Heart right ventricle (tissue), 16 donors: ENCODE results near the gene LOX. TPM values are rescaled to one million over a fixed set of nuclear protein-coding genes. Genes with fewer than 3 reads are reported as not detected.

Experiments
- ATAC-seq, 8 donors: fragments of 200-7000 bp; cut with Tn5 transposase; one replicate each; pipeline ENCODE4 v1.9.1; 2020; ENCODE audit warnings: mild to moderate bottlenecking in 8 of 8, moderate library complexity in 8 of 8, moderate number of reproducible peaks in 1 of 8
- DNase-seq, 2 donors: peaks; one replicate each; pipeline ENCODE4 v3.0.0-alpha.2; 2020
- H3K27ac ChIP-seq, 10 donors: fragments of 200-600 bp; sonication (generic) in 2 of 10; one replicate each; pipeline versions ENCODE4 v1.5.0 to v1.8.0; 2020 to 2022; ENCODE audit warnings: mild to moderate bottlenecking in 3 of 10
- H3K27me3 ChIP-seq, 7 donors: fragments of 200-600 bp; one replicate each; pipeline ENCODE4 v1.8.0; 2021 to 2022; ENCODE audit warnings: mild to moderate bottlenecking in 2 of 7
- H3K36me3 ChIP-seq, 9 donors: fragments of 200-600 bp; sonication (generic) in 1 of 9; one replicate each; pipeline versions ENCODE4 v1.5.0 to v1.8.0; 2020 to 2022; ENCODE audit warnings: mild to moderate bottlenecking in 2 of 9
- H3K4me1 ChIP-seq, 9 donors: fragments of 200-600 bp; sonication (generic) in 1 of 9; one replicate each; pipeline versions ENCODE4 v1.5.0 to v1.8.0; 2020 to 2022; ENCODE audit warnings: mild to moderate bottlenecking in 4 of 9
- H3K4me3 ChIP-seq, 10 donors: fragments of 200-600 bp; sonication (generic) in 2 of 10; one replicate each; pipeline versions ENCODE4 v1.5.0 to v1.8.0; 2020 to 2022; ENCODE audit warnings: mild to moderate bottlenecking in 7 of 10, moderate library complexity in 2 of 10
- H3K9me3 ChIP-seq, 11 donors: fragments of 200-600 bp in 10 of 11; sonication (generic) in 2 of 11; one replicate each; pipeline versions ENCODE4 v1.5.0 to v1.8.0; 2013 to 2022; ENCODE audit warnings: mild to moderate bottlenecking in 2 of 11, control low read depth in 1 of 11, moderate library complexity in 1 of 11
- CTCF ChIP-seq, 9 donors: fragments of 200-600 bp; sonication (generic) in 2 of 9; IDR thresholded peaks; one replicate each; pipeline versions ENCODE4 v1.5.0 to v1.8.0; 2021 to 2022; ENCODE audit warnings: antibody characterized with exemption in 9 of 9, mild to moderate bottlenecking in 5 of 9, moderate library complexity in 1 of 9
- WGBS, 2 donors: extraction: QIAGEN DNeasy Blood & Tissue Kit; methylation state at CpG; one replicate each; pipeline ENCODE4 v1.1.7; 2013; ENCODE audit warnings: inconsistent platforms in 1 of 2; 5-methylcytosine and 5-hydroxymethylcytosine counted together
- intact Hi-C, 10 donors: fragments of 100-400 bp; cut with DNase I; formaldehyde crosslinking; loops; one replicate each; pipeline versions ENCODE4 v1.11.1 to v1.14.2; 2022
- polyA plus RNA-seq, 2 donors: library from polyadenylated mRNA; stranded (reverse); fragments of 200-250 nt; gene quantifications; one replicate each; pipeline ENCODE4 v1.2.3, GENCODE V29; 2013
- total RNA-seq, 10 donors: library from RNA; stranded (reverse); fragmentation: NEBNext Ultra II Directional in 3 of 10; extraction: Animal tissue kit (Norgen Biotek cat#: 25700) in 3 of 10; gene quantifications; one replicate each; pipeline versions ENCODE4 v1.2.1 to v1.2.4, GENCODE V29; 2021 to 2023
- donor health status: Arrhythmogenic right ventricular cardiomyopathy.
- donor health status: ischemic (EF 13 %, LVEDD 7.1; RV severe dilation, severe dysfunction).
- donor health status: healthy with polysubstance abuse.
- donor health status: DM: no; HTN: yes; CAD: no.
- donor health status: DM: no; HTN: no; CAD: no.
- donor health status: ischemic (EF 25% LVEDD 6.9; RV normal size, moderate dysfunction).
- donor health status: ischemic (EF 25% LVEDD 5.7; RV mildly dilated, moderate dysfunction).
- donor health status: healthy.
- donor health status: DM: yes; HTN: yes; CAD: no.
- donor health status: Ischemic cardiomyopathy.
- donor health status: ischemic (EF 35%, LVEDD 5.7; RV mildly dilated, moderate dysfunction).
- donor health status: nonischemic (EF 11% LVEDD 7.7; RV severe dilation, severe dysfunction).
- donor health status: DM: yes; HTN: yes; CAD: no.
- donor health status: PGD.
- donor health status: ischemic (EF 29% LVEDD 5.4; RV normal size, mild dysfunction).
- donor health status: nonischemic (EF 23%, LVEDD 6.1; RV moderate dilation, normal function).

The LOX gene
- total and polyA plus RNA-seq, 12 donors: 1.5 to 34.7 (median 3.2) TPM

- intact Hi-C loops: loop anchor here in 1 of 10 donors (10.0 kb wide), 1 partner anchor 117 kb away; the partner anchor contains the start of gene SRFBP1
- ATAC-seq (no peak), DNase-seq (no peak)
- Histone ChIP-seq H3K9me3 (no peaks in the 10 kb centered on the region), H3K4me1 (peaks cover 0 to 25% (median 16%) of the 10 kb centered on the region in 9 donors), H3K27ac (no peak overlapping the region), H3K36me3 (no peaks in the 10 kb centered on the region), H3K4me3 (no peak overlapping the region), H3K27me3 (peaks cover 0 to 33% (median 11%) of the 10 kb centered on the region in 7 donors)
- 69 to 81% methylated on average over 2 of the region's 2 CpGs for WGBS, 2 donors
- no peak for TF ChIP-seq CTCF (IDR thresholded peaks at IDR 0.05)
Observed at GRCh38 chr5:122081541-122081940, 3.5 kb upstream of the LOX start.

GRCh38 chr5:122077366-122078115 lies 518 bp downstream of the LOX start:
- Histone ChIP-seq H3K27ac (peak overlapping the region in 7 of 10 donors; percentile 6 to 73 (median 48)), H3K36me3 (peaks cover 0 to 7% (median 0%) of the 10 kb centered on the region in 9 donors), H3K27me3 (peaks cover 0 to 37% (median 11%) of the 10 kb centered on the region in 7 donors), H3K9me3 (no peaks in the 10 kb centered on the region), H3K4me3 (peak overlapping the region; percentile 26 to 66 (median 60)), H3K4me1 (peaks cover 0 to 35% (median 20%) of the 10 kb centered on the region in 9 donors)
- DNase-seq (peak in 1 of 2 donors; percentile 18), ATAC-seq (peak; percentile 31 to 74 (median 53))
- WGBS, 2 donors: 0 to 1% methylated on average over 70 to 78 of the region's 78 CpGs
- intact Hi-C loops: loop anchor here in 4 of 10 donors (10.0 kb wide), 2 partner anchors 103 to 113 kb away; partner anchors contain the start of gene SRFBP1 (in 3 of the 4)
- no peak for TF ChIP-seq CTCF (IDR thresholded peaks at IDR 0.05)

GRCh38 chr5:122076669-122077365 lies 1.2 kb downstream of the LOX start:
- intact Hi-C loops: loop anchor here in 4 of 10 donors (10.0 kb wide), 2 partner anchors 102 to 112 kb away; partner anchors contain the start of gene SRFBP1 (in 3 of the 4)
- WGBS, 2 donors: 1 to 2% methylated on average over 42 to 43 of the region's 43 CpGs

More at GRCh38 chr5:122076669-122077365, 1.2 kb downstream of the LOX start:
- Histone ChIP-seq H3K27me3 (peaks cover 0 to 37% (median 11%) of the 10 kb centered on the region in 7 donors), H3K36me3 (peaks cover 0 to 7% (median 0%) of the 10 kb centered on the region in 9 donors), H3K4me1 (peaks cover 0 to 35% (median 20%) of the 10 kb centered on the region in 9 donors), H3K9me3 (no peaks in the 10 kb centered on the region), H3K27ac (peak overlapping the region in 5 of 10 donors; percentile 45 to 73 (median 48)), H3K4me3 (peak overlapping the region; percentile 26 to 66 (median 60))
- TF ChIP-seq CTCF (IDR thresholded peaks at IDR 0.05): peak; percentile 12 to 78 (median 70)
- ATAC-seq: peak; percentile 64 to 83 (median 78)
- peak; percentile 70 to 71 for DNase-seq
